NCI-H1417 treated with DMSO at 0.1 percent for 48 hours (cell line): ENCODE measurements around the gene ITGB7.

Experiments used
- DNase-seq: peaks from one replicate; lab custom pipeline; 2025; lab: John Stamatoyannopoulos, UW

The ITGB7 gene

DNA sequence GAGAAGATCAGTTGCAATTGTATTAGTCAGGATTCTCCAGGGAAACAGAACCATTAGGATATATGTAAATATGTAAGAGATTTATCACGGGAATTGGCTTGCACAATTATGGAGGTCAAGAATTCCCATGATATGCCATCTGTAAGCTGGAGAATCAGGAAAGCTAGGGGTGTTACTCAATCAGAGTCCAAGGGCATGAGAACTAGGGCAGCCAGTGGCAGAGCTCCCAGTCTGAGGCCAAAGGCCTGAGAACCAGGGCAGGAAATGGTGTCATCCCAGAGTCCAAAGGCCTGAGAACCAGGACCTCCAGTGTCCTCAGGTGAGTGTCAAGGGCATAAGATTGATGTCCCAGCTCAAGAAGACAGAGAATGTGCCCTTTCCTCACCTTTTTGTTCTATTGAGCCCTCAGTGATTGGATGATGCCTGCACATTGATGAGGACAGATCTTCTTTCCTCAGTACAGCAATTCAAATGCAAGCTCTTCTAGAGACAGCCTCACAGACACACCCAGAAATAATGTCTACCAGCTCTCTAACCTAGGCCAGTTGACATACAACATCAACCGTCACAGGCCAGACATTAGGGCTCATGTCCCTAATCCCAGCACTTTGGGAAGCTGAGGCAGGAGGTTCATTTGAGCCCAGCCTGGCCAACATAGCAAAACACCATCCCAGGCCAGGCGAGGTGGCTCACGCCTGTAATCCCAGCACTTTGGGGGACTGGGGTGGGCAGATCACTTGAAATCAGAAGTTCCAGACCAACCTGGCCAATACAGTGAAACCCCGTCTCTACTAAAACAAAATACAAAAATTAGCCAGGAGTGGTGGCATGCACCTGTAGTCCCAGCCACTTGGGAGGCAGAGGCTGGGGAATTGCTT, 61.4 kb downstream of the ITGB7 start:
- no peak for DNase-seq

DNA sequence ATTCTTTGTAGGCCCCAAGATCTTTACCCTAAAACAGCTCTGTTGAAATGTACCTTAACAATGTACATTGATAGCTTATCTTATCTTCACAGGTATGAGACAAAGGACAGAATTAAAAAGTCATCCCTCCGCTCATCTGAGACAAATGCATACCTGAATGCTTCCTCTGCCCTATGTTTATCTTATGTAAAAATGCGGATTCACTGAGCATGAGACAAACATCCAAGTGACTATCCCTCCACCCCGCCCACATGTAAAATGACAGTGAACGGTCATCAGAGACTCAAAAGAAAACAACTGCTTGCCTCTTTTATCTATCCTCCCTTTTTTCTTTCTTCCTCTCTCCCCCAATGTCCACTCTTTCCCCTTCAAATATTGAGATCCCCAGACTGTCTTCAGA, 63.7 kb downstream of the ITGB7 start:
- DNase-seq, result no peak
